GM18520 (cell line): ENCODE results near the gene DGKZ.

Experiments used
- ATAC-seq: cut with Tn5 transposase; IDR thresholded peaks from one replicate; pipeline ENCODE4 v1.9.1; 2021; ENCODE audit not compliant: unreplicated experiment

The DGKZ gene

DNA sequence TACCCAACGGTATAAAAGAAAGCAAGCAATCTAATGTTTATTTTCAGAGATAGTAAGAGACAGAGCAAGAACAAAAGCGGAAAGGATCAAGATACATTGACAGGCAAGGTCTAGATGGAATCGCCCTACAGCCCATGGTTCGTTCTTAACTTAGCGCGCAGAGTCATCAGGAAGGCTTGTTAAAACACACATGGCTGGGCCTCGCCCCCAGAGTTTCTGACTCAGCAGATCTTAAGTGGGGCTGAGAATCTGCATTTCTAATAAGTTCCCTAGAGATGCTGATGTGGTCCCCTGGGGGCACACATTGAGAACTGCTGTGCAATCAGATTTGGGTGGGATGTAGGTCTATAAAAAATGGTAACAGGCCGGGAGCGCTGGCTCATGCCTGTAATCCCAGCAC is 80.1 kb downstream of the DGKZ start:
- no peak for ATAC-seq

- no peak for ATAC-seq
Observed at GRCh38 chr11:46429717-46430116, 82.5 kb downstream of the DGKZ start.
